ENCODE results near the gene CHMP2B. TPM values are rescaled to one million over a fixed set of nuclear protein-coding genes. Genes with fewer than 3 reads are reported as not detected.

CHMP2B gene
- total and polyA plus RNA-seq, 2 donors (not counting 1 experiment from before 2014, with no cell fraction given), result 20.6 to 46.2 TPM

GRCh38 chr3:87233805-87234204, 6.7 kb downstream of the CHMP2B start:
- Histone ChIP-seq H3K27me3 (ENCODE audit: control insufficient read depth, insufficient read depth, low read length) (no peaks in the 10 kb centered on the region), H4K20me1 (ENCODE audit: control insufficient read depth, extremely low read depth, insufficient read depth, low read length) (no peaks in the 10 kb centered on the region), H3K27ac (ENCODE audit: insufficient read depth, low read length) (no peak overlapping the region), H3K79me2 (ENCODE audit: control insufficient read depth, insufficient read depth, low read length) (peaks cover 19% of the 10 kb centered on the region), H3K4me3 (replicated peaks in 1 of 4; ENCODE audit: control extremely low read depth in 1 of 4, insufficient read depth in 1 of 4, low read depth in 3 of 4, low read length in 4 of 4) (no peak overlapping the region), H3K4me1 (ENCODE audit: control insufficient read depth, extremely low read depth, insufficient read depth, low read length) (no peaks in the 10 kb centered on the region), H3K9me3 (ENCODE audit: control insufficient read depth, insufficient read depth, low read depth, low read length) (no peaks in the 10 kb centered on the region), H3K9ac (ENCODE audit: insufficient read depth, low read length) (no peak overlapping the region), H3K4me2 (ENCODE audit: extremely low read depth, insufficient read depth, low read length) (no peak overlapping the region), H3K36me3 (ENCODE audit: control insufficient read depth, insufficient read depth, low read length) (no peaks in the 10 kb centered on the region), H2AFZ (ENCODE audit: low read length) (no peak overlapping the region)
- TF ChIP-seq EZH2 (IDR thresholded peaks at IDR 0.05; ENCODE audit: low read length, missing control alignments) (no peak), CTCF (conservative IDR thresholded peaks at IDR 0.05 in 1 of 2, IDR thresholded peaks at IDR 0.05 in 1 of 2; ENCODE audit: low read depth in 1 of 2, low read length in 2 of 2) (no peak)
- no peak for DNase-seq (ENCODE audit: low read depth in 2 of 2)

GRCh38 chr3:87236093-87236492, 9.0 kb downstream of the CHMP2B start:
- H3K36me3 ChIP-seq (ENCODE audit: control insufficient read depth, insufficient read depth, low read length), result no peaks in the 10 kb centered on the region
- H3K79me2 ChIP-seq (ENCODE audit: control insufficient read depth, insufficient read depth, low read length), result peaks cover 5% of the 10 kb centered on the region
- H3K27me3 ChIP-seq (ENCODE audit: control insufficient read depth, insufficient read depth, low read length), result no peaks in the 10 kb centered on the region
- no peak overlapping the region for H3K27ac ChIP-seq (ENCODE audit: insufficient read depth, low read length)
- no peaks in the 10 kb centered on the region for H3K4me1 ChIP-seq (ENCODE audit: control insufficient read depth, extremely low read depth, insufficient read depth, low read length)
- H2AFZ ChIP-seq (ENCODE audit: low read length), result no peak overlapping the region
- H3K9ac ChIP-seq (ENCODE audit: insufficient read depth, low read length), result no peak overlapping the region
- peak in 1 of 2 donors; percentile 11 for DNase-seq (ENCODE audit: low read depth in 2 of 2)
- H3K4me2 ChIP-seq (ENCODE audit: extremely low read depth, insufficient read depth, low read length), result no peak overlapping the region
- H3K9me3 ChIP-seq (ENCODE audit: control insufficient read depth, insufficient read depth, low read depth, low read length), result no peaks in the 10 kb centered on the region
- TF ChIP-seq EZH2 (IDR thresholded peaks at IDR 0.05; ENCODE audit: low read length, missing control alignments) (no peak), CTCF (conservative IDR thresholded peaks at IDR 0.05 in 1 of 2, IDR thresholded peaks at IDR 0.05 in 1 of 2; ENCODE audit: low read depth in 1 of 2, low read length in 2 of 2) (no peak)
- no peak overlapping the region for H3K4me3 ChIP-seq (replicated peaks in 1 of 4; ENCODE audit: control extremely low read depth in 1 of 4, insufficient read depth in 1 of 4, low read depth in 3 of 4, low read length in 4 of 4)
- no peaks in the 10 kb centered on the region for H4K20me1 ChIP-seq (ENCODE audit: control insufficient read depth, extremely low read depth, insufficient read depth, low read length)

- H3K79me2 ChIP-seq (ENCODE audit: control insufficient read depth, insufficient read depth, low read length), result no peaks in the 10 kb centered on the region
- TF ChIP-seq EZH2 (IDR thresholded peaks at IDR 0.05; ENCODE audit: low read length, missing control alignments) (no peak), CTCF (conservative IDR thresholded peaks at IDR 0.05 in 1 of 2, IDR thresholded peaks at IDR 0.05 in 1 of 2; ENCODE audit: low read depth in 1 of 2, low read length in 2 of 2) (no peak)
- H2AFZ ChIP-seq (ENCODE audit: low read length), result no peak overlapping the region
- no peaks in the 10 kb centered on the region for H3K36me3 ChIP-seq (ENCODE audit: control insufficient read depth, insufficient read depth, low read length)
- H3K9ac ChIP-seq (ENCODE audit: insufficient read depth, low read length), result no peak overlapping the region
- no peak for DNase-seq (ENCODE audit: low read depth in 2 of 2)
- no peaks in the 10 kb centered on the region for H3K9me3 ChIP-seq (ENCODE audit: control insufficient read depth, insufficient read depth, low read depth, low read length)
- no peak overlapping the region for H3K4me2 ChIP-seq (ENCODE audit: extremely low read depth, insufficient read depth, low read length)
- no peaks in the 10 kb centered on the region for H3K4me1 ChIP-seq (ENCODE audit: control insufficient read depth, extremely low read depth, insufficient read depth, low read length)
- no peak overlapping the region for H3K4me3 ChIP-seq (replicated peaks in 1 of 4; ENCODE audit: control extremely low read depth in 1 of 4, insufficient read depth in 1 of 4, low read depth in 3 of 4, low read length in 4 of 4)
- no peaks in the 10 kb centered on the region for H3K27me3 ChIP-seq (ENCODE audit: control insufficient read depth, insufficient read depth, low read length)
- no peaks in the 10 kb centered on the region for H4K20me1 ChIP-seq (ENCODE audit: control insufficient read depth, extremely low read depth, insufficient read depth, low read length)
- no peak overlapping the region for H3K27ac ChIP-seq (ENCODE audit: insufficient read depth, low read length)
These were observed 19.7 kb downstream of the CHMP2B start for GRCh38 chr3:87246662-87247429.
